Memory B cell (primary cell): ENCODE results near the gene CPO.

Source experiments
- ATAC-seq: fragments of 150-1000 bp; cut with Tn5 transposase; 2 replicates; pipeline ENCODE4 v1.10.0; 2021; ENCODE audit warnings: low read depth, mild to moderate bottlenecking, moderate library complexity
- DNase-seq, 2 donors: peaks; one replicate each; pipeline ENCODE4 v3.0.0; 2022; ENCODE audit warnings: low spot score in 2 of 2
- H3K27ac Mint-ChIP-seq: one replicate; pipeline ENCODE4 v1.8.0; 2022; ENCODE audit warnings: mild to moderate bottlenecking, moderate library complexity, mixed read lengths
- H3K27me3 Mint-ChIP-seq: one replicate; pipeline ENCODE4 v1.8.0; 2022; ENCODE audit warnings: mixed read lengths
- H3K36me3 Mint-ChIP-seq: one replicate; pipeline ENCODE4 v1.8.0; 2022; ENCODE audit warnings: mild to moderate bottlenecking, mixed read lengths
- H3K4me1 Mint-ChIP-seq: one replicate; pipeline ENCODE4 v1.8.0; 2022; ENCODE audit warnings: mixed read lengths
- H3K4me3 Mint-ChIP-seq: one replicate; pipeline ENCODE4 v1.8.0; 2022; ENCODE audit warnings: mild to moderate bottlenecking, moderate library complexity, mixed read lengths
- H3K9me3 Mint-ChIP-seq: one replicate; pipeline ENCODE4 v1.8.0; 2022; ENCODE audit warnings: mixed read lengths

The CPO gene

GRCh38 chr2:206982360-206982955 lies 43.1 kb downstream of the CPO start:
- no peak overlapping the region for H3K27ac Mint-ChIP-seq
- ATAC-seq (no peak), DNase-seq (no peak)
- H3K27me3 Mint-ChIP-seq: peaks cover 5% of the 10 kb centered on the region
- peaks cover 4% of the 10 kb centered on the region for H3K4me1 Mint-ChIP-seq
- H3K9me3 Mint-ChIP-seq: no peaks in the 10 kb centered on the region
- H3K36me3 Mint-ChIP-seq: no peaks in the 10 kb centered on the region
- H3K4me3 Mint-ChIP-seq: no peak overlapping the region

DNA sequence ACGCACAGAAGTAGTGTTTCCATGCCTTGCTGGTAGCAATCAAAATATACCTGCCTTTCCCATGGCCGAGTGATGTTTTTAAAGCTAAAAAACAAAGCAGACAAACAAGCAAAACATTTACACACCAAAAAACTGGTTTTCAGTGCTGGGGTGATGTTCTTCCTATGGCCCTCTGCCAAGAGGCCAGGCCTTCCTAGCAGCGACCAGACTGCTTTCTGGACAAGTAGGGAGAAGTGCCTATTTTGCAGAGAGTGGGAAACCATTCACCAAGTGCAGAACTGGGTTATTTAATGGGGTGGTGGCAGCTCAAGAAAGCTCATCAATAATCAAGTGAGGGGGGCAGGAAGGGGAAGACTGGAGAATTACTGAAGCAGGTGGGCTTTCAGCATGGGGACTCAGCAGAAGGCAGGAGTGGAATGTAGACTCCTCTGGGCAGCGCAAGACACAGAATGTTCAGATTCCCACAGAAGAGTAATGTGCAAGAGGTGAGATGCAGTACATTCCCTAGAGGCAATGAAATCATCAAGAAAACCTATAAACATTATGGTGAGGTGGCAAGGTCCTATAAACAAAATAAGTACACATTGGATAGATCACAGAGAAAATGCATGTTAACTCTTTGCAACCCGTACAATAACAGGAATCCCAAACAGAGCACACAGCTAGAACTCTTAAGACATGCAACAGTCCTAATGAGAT lies 44.0 kb downstream of the CPO start:
- Mint-ChIP-seq H3K27me3 (peaks cover 5% of the 10 kb centered on the region), H3K4me1 (peaks cover 4% of the 10 kb centered on the region), H3K9me3 (no peaks in the 10 kb centered on the region), H3K36me3 (no peaks in the 10 kb centered on the region), H3K4me3 (no peak overlapping the region), H3K27ac (no peak overlapping the region)
- DNase-seq (no peak), ATAC-seq (no peak)

DNA sequence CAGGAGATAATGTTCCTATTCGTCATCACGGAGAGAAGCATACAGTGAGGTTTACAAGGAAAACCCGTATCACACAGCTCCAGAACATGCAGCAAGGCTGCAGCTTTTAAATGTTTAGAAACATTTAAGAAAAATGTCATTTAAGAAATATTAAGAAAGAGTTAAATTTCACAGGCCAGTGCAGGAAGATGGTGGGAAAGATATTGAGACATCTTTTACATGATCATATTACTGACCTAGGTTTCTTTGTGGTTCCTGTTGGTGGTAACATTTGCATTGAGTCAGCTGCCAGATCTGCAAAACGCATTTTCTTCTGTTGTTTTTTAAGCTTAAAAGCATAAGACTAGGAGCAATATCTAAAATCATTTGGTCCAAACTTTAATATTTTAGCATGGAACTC lies 44.9 kb downstream of the CPO start:
- DNase-seq (no peak), ATAC-seq (no peak)
- Mint-ChIP-seq H3K27ac (no peak overlapping the region), H3K4me1 (peaks cover 6% of the 10 kb centered on the region), H3K9me3 (no peaks in the 10 kb centered on the region), H3K27me3 (peaks cover 5% of the 10 kb centered on the region), H3K4me3 (no peak overlapping the region), H3K36me3 (no peaks in the 10 kb centered on the region)

DNA sequence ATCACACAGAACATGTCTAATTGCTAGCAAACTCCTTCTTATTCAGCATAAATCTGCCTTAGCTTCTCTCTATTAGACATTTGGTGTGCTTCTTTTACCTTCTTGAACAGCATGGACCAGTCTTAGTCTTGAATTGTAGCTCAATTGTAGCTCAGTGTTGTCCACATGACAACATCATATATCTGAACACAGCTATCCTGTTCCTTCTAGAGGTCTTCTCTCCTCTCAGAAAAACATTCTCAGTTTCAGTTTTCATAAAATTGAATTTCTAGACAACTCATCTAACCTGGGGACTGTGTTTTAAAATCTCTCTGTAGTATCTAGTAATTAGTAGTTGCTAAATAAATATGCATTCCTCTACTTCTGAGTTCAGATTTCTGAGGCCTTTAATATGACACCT lies 47.6 kb downstream of the CPO start:
- Mint-ChIP-seq H3K9me3 (no peaks in the 10 kb centered on the region), H3K4me3 (no peak overlapping the region), H3K4me1 (peaks cover 7% of the 10 kb centered on the region), H3K36me3 (no peaks in the 10 kb centered on the region), H3K27ac (no peak overlapping the region), H3K27me3 (peaks cover 12% of the 10 kb centered on the region)
- DNase-seq (no peak), ATAC-seq (no peak)

GRCh38 chr2:206987810-206988209 lies 48.5 kb downstream of the CPO start:
- Mint-ChIP-seq H3K9me3 (no peaks in the 10 kb centered on the region), H3K27ac (no peak overlapping the region)

DNA sequence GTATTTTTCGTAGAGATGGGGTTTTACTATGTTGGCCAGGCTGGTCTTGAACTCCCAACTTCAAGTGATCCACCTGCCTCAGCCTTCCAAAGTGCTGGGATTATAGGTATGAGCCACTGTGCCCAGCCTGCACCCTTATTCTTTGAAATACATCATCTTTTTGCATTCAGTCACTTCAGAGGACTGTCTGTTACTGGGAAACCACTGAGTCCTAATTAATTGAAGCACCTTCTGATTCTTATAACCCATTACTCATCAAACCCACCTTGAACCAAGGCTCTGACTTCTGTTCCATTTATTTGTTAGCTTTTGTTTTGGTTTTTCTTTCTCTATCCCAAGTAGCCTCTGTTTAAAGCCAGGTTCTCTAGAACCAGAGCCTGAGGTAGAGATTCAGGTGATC lies 49.6 kb downstream of the CPO start:
- Mint-ChIP-seq H3K36me3 (no peaks in the 10 kb centered on the region), H3K4me3 (no peak overlapping the region), H3K9me3 (no peaks in the 10 kb centered on the region), H3K27ac (no peak overlapping the region), H3K27me3 (peaks cover 11% of the 10 kb centered on the region), H3K4me1 (peaks cover 4% of the 10 kb centered on the region)
- no peak for DNase-seq
- ATAC-seq: no peak

More at GRCh38 chr2:206987810-206988209, 48.5 kb downstream of the CPO start:
- Mint-ChIP-seq H3K36me3 (no peaks in the 10 kb centered on the region), H3K27me3 (peaks cover 9% of the 10 kb centered on the region), H3K4me3 (no peak overlapping the region), H3K4me1 (peaks cover 4% of the 10 kb centered on the region)
- DNase-seq: no peak
- ATAC-seq: no peak

- H3K27ac Mint-ChIP-seq: no peak overlapping the region
- DNase-seq (no peak), ATAC-seq (peak; percentile 61)
- H3K4me1 Mint-ChIP-seq: peaks cover 4% of the 10 kb centered on the region
- H3K36me3 Mint-ChIP-seq: no peaks in the 10 kb centered on the region
- no peak overlapping the region for H3K4me3 Mint-ChIP-seq
- peaks cover 11% of the 10 kb centered on the region for H3K27me3 Mint-ChIP-seq
- no peaks in the 10 kb centered on the region for H3K9me3 Mint-ChIP-seq
These were observed 50.0 kb downstream of the CPO start for GRCh38 chr2:206989311-206989710.

GRCh38 chr2:206990360-206990759 lies 51.0 kb downstream of the CPO start:
- no peak overlapping the region for H3K4me3 Mint-ChIP-seq

GRCh38 chr2:206991070-206991469 lies 51.8 kb downstream of the CPO start:
- Mint-ChIP-seq H3K9me3 (no peaks in the 10 kb centered on the region), H3K36me3 (no peaks in the 10 kb centered on the region), H3K27me3 (peaks cover 11% of the 10 kb centered on the region), H3K4me1 (peaks cover 4% of the 10 kb centered on the region), H3K4me3 (no peak overlapping the region), H3K27ac (no peak overlapping the region)
- DNase-seq: no peak
- no peak for ATAC-seq

More at GRCh38 chr2:206990360-206990759, 51.0 kb downstream of the CPO start:
- Mint-ChIP-seq H3K36me3 (no peaks in the 10 kb centered on the region), H3K9me3 (no peaks in the 10 kb centered on the region), H3K27me3 (peaks cover 11% of the 10 kb centered on the region), H3K4me1 (peaks cover 4% of the 10 kb centered on the region), H3K27ac (no peak overlapping the region)
- no peak for ATAC-seq
- no peak for DNase-seq

DNA sequence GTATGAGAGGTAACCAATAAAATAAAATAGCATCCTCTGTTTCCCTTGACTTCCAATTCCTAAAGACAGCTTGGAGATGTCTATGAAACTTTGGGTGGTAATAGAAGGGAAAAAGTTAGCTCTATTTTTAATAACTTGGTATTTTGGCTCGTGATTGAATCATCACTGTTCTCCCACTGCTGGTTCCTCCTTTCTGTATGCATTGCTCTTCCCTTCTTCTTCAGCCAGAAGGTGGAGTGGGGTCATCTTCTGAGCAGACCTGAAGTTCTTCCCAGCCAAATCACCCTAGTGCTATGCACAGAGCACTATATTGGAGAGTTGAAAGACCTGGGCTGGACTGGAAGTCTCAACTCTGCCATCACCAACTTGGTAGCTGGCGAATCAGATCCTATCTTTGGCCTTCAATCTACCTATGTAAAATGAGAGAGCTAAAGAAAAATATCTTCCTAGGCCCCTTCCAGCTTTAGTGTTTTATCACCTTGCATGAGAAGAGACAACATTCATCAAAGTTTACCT lies 54.1 kb downstream of the CPO start:
- peaks cover 4% of the 10 kb centered on the region for H3K4me1 Mint-ChIP-seq
- no peak overlapping the region for H3K27ac Mint-ChIP-seq
- no peak overlapping the region for H3K4me3 Mint-ChIP-seq
- ATAC-seq (no peak), DNase-seq (no peak)
- peaks cover 13% of the 10 kb centered on the region for H3K27me3 Mint-ChIP-seq
- peaks cover 10% of the 10 kb centered on the region for H3K9me3 Mint-ChIP-seq
- peaks cover 2% of the 10 kb centered on the region for H3K36me3 Mint-ChIP-seq

- H3K4me1 Mint-ChIP-seq: peaks cover 4% of the 10 kb centered on the region
- peaks cover 13% of the 10 kb centered on the region for H3K27me3 Mint-ChIP-seq
- H3K27ac Mint-ChIP-seq: no peak overlapping the region
- ATAC-seq (no peak), DNase-seq (no peak)
- H3K9me3 Mint-ChIP-seq: peaks cover 10% of the 10 kb centered on the region
- peaks cover 2% of the 10 kb centered on the region for H3K36me3 Mint-ChIP-seq
- no peak overlapping the region for H3K4me3 Mint-ChIP-seq
These were observed 54.6 kb downstream of the CPO start for GRCh38 chr2:206993964-206994363.

DNA sequence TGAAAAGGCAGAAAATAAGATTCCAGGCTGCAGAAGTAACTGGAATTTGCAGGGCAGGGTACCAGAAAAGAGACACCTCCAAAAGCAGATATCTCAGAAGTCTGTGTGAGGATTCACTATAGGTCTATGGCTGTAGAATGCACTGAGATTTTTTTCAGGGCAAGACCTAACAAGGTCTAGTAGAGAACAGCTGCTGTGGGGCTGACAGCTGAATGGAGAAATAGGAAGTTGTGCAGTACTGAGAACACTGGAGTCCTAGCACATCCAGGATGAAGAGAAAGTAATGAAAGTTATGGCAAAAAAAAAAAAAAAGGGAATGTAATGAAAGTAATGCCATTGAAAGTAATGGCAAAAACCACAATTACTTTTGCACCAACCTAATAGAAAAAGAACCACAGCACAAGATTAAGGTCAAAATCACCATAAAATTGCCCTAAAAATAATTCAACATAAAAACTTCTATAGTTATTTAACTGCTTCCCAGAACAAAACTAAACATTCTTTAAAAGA lies 57.3 kb downstream of the CPO start:
- ATAC-seq: no peak
- H3K4me3 Mint-ChIP-seq: no peak overlapping the region
- peaks cover 9% of the 10 kb centered on the region for H3K27me3 Mint-ChIP-seq
- no peak for DNase-seq
- no peaks in the 10 kb centered on the region for H3K4me1 Mint-ChIP-seq
- peaks cover 14% of the 10 kb centered on the region for H3K9me3 Mint-ChIP-seq
- peaks cover 4% of the 10 kb centered on the region for H3K36me3 Mint-ChIP-seq
- H3K27ac Mint-ChIP-seq: no peak overlapping the region

GRCh38 chr2:207008105-207008990 lies 69.0 kb downstream of the CPO start:
- no peak for DNase-seq
- H3K27ac Mint-ChIP-seq: no peak overlapping the region
- no peaks in the 10 kb centered on the region for H3K9me3 Mint-ChIP-seq
- no peaks in the 10 kb centered on the region for H3K36me3 Mint-ChIP-seq
- peaks cover under 1% of the 10 kb centered on the region for H3K27me3 Mint-ChIP-seq
- no peak for ATAC-seq
- no peak overlapping the region for H3K4me3 Mint-ChIP-seq
- H3K4me1 Mint-ChIP-seq: peaks cover 2% of the 10 kb centered on the region

DNA sequence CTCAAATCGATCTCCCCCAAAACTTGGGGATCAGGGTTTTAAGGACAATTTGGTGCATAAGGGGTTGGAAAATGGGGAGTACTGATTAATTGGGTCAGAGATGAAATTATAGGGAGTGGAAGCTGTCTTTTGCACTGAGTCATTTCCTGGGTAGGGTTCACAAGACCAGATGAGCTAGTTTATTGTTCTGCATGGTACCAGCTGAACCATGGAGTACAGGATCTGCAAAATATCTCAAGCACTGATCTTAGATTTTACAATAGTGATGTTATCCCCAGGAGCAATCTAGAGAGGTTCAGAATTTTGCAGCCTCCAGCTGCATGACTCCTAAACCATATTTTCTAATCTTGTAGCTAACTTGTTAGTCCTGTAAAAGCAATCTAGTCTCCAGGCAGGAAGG lies 73.1 kb downstream of the CPO start:
- peaks cover 2% of the 10 kb centered on the region for H3K4me1 Mint-ChIP-seq
- DNase-seq: no peak
- no peak overlapping the region for H3K4me3 Mint-ChIP-seq
- no peak overlapping the region for H3K27ac Mint-ChIP-seq
- no peaks in the 10 kb centered on the region for H3K9me3 Mint-ChIP-seq
- peaks cover 4% of the 10 kb centered on the region for H3K27me3 Mint-ChIP-seq
- no peak for ATAC-seq
- H3K36me3 Mint-ChIP-seq: no peaks in the 10 kb centered on the region
